ENCODE measurements around the gene CHURC1.

DNA sequence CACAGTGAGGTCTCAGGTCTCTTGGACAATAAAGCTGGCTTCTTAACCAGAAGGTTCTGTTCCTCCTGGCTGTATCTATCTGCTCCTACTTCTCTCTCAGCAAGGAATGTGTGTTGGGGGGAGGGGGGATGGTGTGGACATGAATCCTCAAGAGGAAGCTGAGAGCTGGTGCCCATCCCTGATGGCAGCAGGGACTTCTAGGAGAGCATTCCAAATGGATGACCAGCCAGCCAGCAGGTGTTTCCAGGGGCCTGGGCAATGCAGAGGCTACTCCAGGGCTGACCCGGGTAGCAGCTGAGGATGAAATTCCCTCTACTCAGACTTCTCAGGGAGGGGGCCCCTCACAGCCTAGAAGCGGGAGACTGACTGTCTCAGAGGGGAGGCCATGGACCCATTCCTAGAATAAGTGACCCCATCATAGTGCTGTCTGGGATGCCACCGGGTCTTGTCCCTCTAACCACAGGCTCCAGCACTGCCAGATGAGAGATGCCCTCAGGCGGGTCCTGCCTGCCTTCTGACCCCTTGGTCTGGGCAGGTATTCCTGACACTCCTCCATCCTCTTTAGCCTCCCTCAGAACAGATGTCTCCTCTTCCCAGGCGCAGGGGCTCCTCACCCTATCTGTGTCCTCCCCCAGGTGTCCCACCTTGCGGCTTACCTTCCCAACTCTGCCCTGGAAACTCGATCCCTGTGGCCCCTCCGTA is 56.7 kb downstream of the CHURC1 start:
- TF ChIP-seq CTCF (IDR thresholded peaks at IDR 0.05) = no peak
- no peak for TF ChIP-seq POLR2A (IDR thresholded peaks at IDR 0.05)
